Stimulated activated CD8-positive, alpha-beta memory T cell treated with anti-CD3 and anti-CD28 coated beads, Interleukin-4, amount 100 ng/mL, for 48 hours (primary cell): ENCODE results near the gene HOXC6.
"Not testable (repeated sequence)": the region's sequence is repeated elsewhere in the genome, so short reads cannot be mapped to it uniquely, and the experiment has no call there.

ENCODE experiments used
- DNase-seq: peaks from one replicate; pipeline ENCODE4 v3.0.0-alpha.2; 2020

HOXC6 gene

GRCh38 chr12:54030889-54031471 is 2.7 kb downstream of the HOXC6 start:
- no peak for DNase-seq

- DNase-seq, result no peak
These were observed 3.2 kb downstream of the HOXC6 start for GRCh38 chr12:54031480-54031879.

GRCh38 chr12:54032086-54032619 is 3.9 kb downstream of the HOXC6 start:
- no peak for DNase-seq

- DNase-seq, result peak; percentile 82
These were observed 4.4 kb downstream of the HOXC6 start, which contains the start of gene HOXC5 for GRCh38 chr12:54032627-54033100. HOXC5 (plus strand) TSS chr12:54033050; CDS start chr12:54033123, 73 bp downstream.

- DNase-seq, result no peak
These were observed 5.1 kb downstream of the HOXC6 start for GRCh38 chr12:54033106-54033979.

GRCh38 chr12:54033980-54034784 is 5.9 kb downstream of the HOXC6 start:
- no peak for DNase-seq

GRCh38 chr12:54034785-54035310 is 6.6 kb downstream of the HOXC6 start:
- DNase-seq, result no peak

- no peak for DNase-seq
These were observed 7.5 kb downstream of the HOXC6 start for GRCh38 chr12:54035568-54036264.

- no peak for DNase-seq
These were observed 8.6 kb downstream of the HOXC6 start for GRCh38 chr12:54036620-54037359.

- DNase-seq, result no peak
These were observed 9.4 kb downstream of the HOXC6 start for GRCh38 chr12:54037360-54038283.

- no peak for DNase-seq
These were observed 10.1 kb downstream of the HOXC6 start for GRCh38 chr12:54038284-54038870.

- DNase-seq, result no peak
These were observed 10.7 kb downstream of the HOXC6 start for GRCh38 chr12:54038871-54039414.

- DNase-seq, result no peak
These were observed 11.3 kb downstream of the HOXC6 start for GRCh38 chr12:54039417-54040147.

GRCh38 chr12:54040148-54040494 is 11.9 kb downstream of the HOXC6 start:
- DNase-seq, result no peak

GRCh38 chr12:54040648-54041047 is 12.4 kb downstream of the HOXC6 start:
- DNase-seq, result no peak

GRCh38 chr12:54041097-54041690 is 13.0 kb downstream of the HOXC6 start:
- no peak for DNase-seq

GRCh38 chr12:54042033-54042432 is 13.8 kb downstream of the HOXC6 start:
- not testable (repeated sequence) for DNase-seq
